SK-N-SH (cell line): ENCODE results near the gene CLN6. TPM values are rescaled to one million over a fixed set of nuclear protein-coding genes. Genes with fewer than 3 reads are reported as not detected.

Source experiments
- CTCF ChIA-PET: fragments of 300-600, 350-600 bp; formaldehyde crosslinking; extraction: SDS; loops from one replicate; lab custom pipeline; 2021; lab: Yijun Ruan, JAX
- POLR2A ChIA-PET: fragments of 350-600 bp; sonication (Branson Sonifier 250); formaldehyde crosslinking; extraction: SDS; loops from one replicate; lab custom pipeline; 2020; ENCODE audit warnings: antibody characterized with exemption, inconsistent platforms; lab: Yijun Ruan, JAX
- DNase-seq: peaks from one replicate; pipeline ENCODE4 v3.0.0; 2012
- H2AFZ ChIP-seq: fragments of 200-600 bp; sonication (generic); 2 replicates; pipeline ENCODE4 v1.8.1; 2016; ENCODE audit warnings: antibody characterized with exemption, mild to moderate bottlenecking, low read depth
- H3F3A ChIP-seq: fragments of 200-600 bp; sonication (generic); replicated peaks from 2 replicates; pipeline ENCODE3; 2016; ENCODE audit warnings: antibody characterized with exemption, mild to moderate bottlenecking; ENCODE audit not compliant: insufficient read depth
- H3K27ac ChIP-seq, 2 experiments: fragments of 200-500 bp in 1 of 2; fragments of 200-600 bp in 1 of 2; sonication (Bioruptor generic) in 1 of 2; sonication (generic), shearing (Covaris generic) in 1 of 2; 2 replicates each; pipeline versions ENCODE4 v1.5.1 to v1.6.1; 2014 to 2016; ENCODE audit warnings: low read depth in 2 of 2, inconsistent platforms in 1 of 2, low read length in 1 of 2, mild to moderate bottlenecking in 1 of 2, mixed read lengths in 1 of 2
- H3K27me3 ChIP-seq: fragments of 200-600 bp; sonication (generic), shearing (Covaris generic); 2 replicates; pipeline ENCODE4 v1.6.1; 2016; ENCODE audit warnings: mixed run types; ENCODE audit not compliant: insufficient read depth
- H3K36me3 ChIP-seq, 2 experiments: fragments of 200-500 bp in 1 of 2; fragments of 200-600 bp in 1 of 2; sonication (Bioruptor generic) in 1 of 2; sonication (generic) in 1 of 2; replicated peaks in 1 of 2; 2 replicates each; pipeline versions ENCODE3 to v1.5.1; 2014 to 2016; ENCODE audit warnings: low read length in 1 of 2, mild to moderate bottlenecking in 1 of 2; ENCODE audit not compliant: insufficient read depth in 2 of 2, control insufficient read depth in 1 of 2
- H3K4me1 ChIP-seq, 2 experiments: fragments of 200-500 bp in 1 of 2; fragments of 200-600 bp in 1 of 2; sonication (Bioruptor generic) in 1 of 2; sonication (generic), shearing (Covaris generic) in 1 of 2; 2 replicates each; pipeline versions ENCODE4 v1.5.1 to v1.6.1; 2014 to 2016; ENCODE audit warnings: low read depth in 1 of 2, low read length in 1 of 2, mixed run types in 1 of 2; ENCODE audit not compliant: insufficient read depth in 2 of 2, control insufficient read depth in 1 of 2
- H3K4me2 ChIP-seq: fragments of 200-600 bp; sonication (generic), shearing (Covaris generic); 2 replicates; pipeline ENCODE4 v1.6.1; 2017; ENCODE audit warnings: mixed run types
- H3K4me3 ChIP-seq, 2 experiments: fragments of 200-500 bp in 1 of 2; fragments of 200-600 bp in 1 of 2; sonication (Bioruptor generic) in 1 of 2; sonication (generic), shearing (Covaris generic) in 1 of 2; 2 replicates each; pipeline versions ENCODE4 v1.5.1 to v1.8.1; 2014 to 2016; ENCODE audit warnings: low read depth in 2 of 2, inconsistent platforms in 1 of 2, low read length in 1 of 2, mild to moderate bottlenecking in 1 of 2, mixed read lengths in 1 of 2, moderate library complexity in 1 of 2
- H3K79me2 ChIP-seq: fragments of 200-600 bp; sonication (generic); 2 replicates; pipeline ENCODE4 v1.8.1; 2017; ENCODE audit warnings: mild to moderate bottlenecking; ENCODE audit not compliant: insufficient read depth
- H3K9ac ChIP-seq: fragments of 200-600 bp; sonication (generic); 2 replicates; pipeline ENCODE4 v1.6.1; 2017; ENCODE audit warnings: mixed run types
- H3K9me2 ChIP-seq: fragments of 200-600 bp; sonication (generic); 2 replicates; pipeline ENCODE4 v1.6.1; 2017; ENCODE audit warnings: mixed run types
- H3K9me3 ChIP-seq: fragments of 200-600 bp; sonication (generic); 2 replicates; pipeline ENCODE4 v1.6.1; 2017; ENCODE audit warnings: mixed run types, mild to moderate bottlenecking, moderate library complexity
- H4K20me1 ChIP-seq: fragments of 200-600 bp; sonication (generic); 2 replicates; pipeline ENCODE4 v1.6.1; 2017; ENCODE audit warnings: mild to moderate bottlenecking, mixed run types; ENCODE audit not compliant: insufficient read depth
- CHD2 ChIP-seq: fragments of 150-350 bp; IDR thresholded peaks from 2 replicates; pipeline ENCODE4 v1.6.1; 2018; ENCODE audit warnings: low read length; ENCODE audit not compliant: partially characterized antibody
- ELF1 ChIP-seq: IDR thresholded peaks from 2 replicates; pipeline ENCODE4 v1.4.0; 2012
- EP300 ChIP-seq, 2 experiments: IDR thresholded peaks; 2 replicates each; pipeline versions ENCODE4 v1.4.0 to v1.6.1; 2012; ENCODE audit warnings: borderline replicate concordance in 1 of 2, low read depth in 1 of 2, low read length in 1 of 2
- FOSL2 ChIP-seq: IDR thresholded peaks from 2 replicates; pipeline ENCODE4 v1.4.0; 2012; ENCODE audit warnings: low read depth, mild to moderate bottlenecking, moderate library complexity, borderline replicate concordance
- FOXJ3 ChIP-seq: sonication (generic); formaldehyde crosslinking; IDR thresholded peaks from 2 replicates; pipeline ENCODE4 v1.5.1; 2020; ENCODE audit warnings: mild to moderate bottlenecking, missing genetic modification reagents
- FOXM1 ChIP-seq: IDR thresholded peaks from 2 replicates; pipeline ENCODE4 v1.4.0; 2012; ENCODE audit warnings: low read depth, mild to moderate bottlenecking
- IRF3 ChIP-seq: fragments of 150-350 bp; IDR thresholded peaks from 2 replicates; pipeline ENCODE4 v1.6.1; 2016; ENCODE audit warnings: mild to moderate bottlenecking, low read depth, low read length
- MAX ChIP-seq: IDR thresholded peaks from 2 replicates; pipeline ENCODE4 v1.4.0; 2012; ENCODE audit warnings: low read depth
- MEF2A ChIP-seq: IDR thresholded peaks from 2 replicates; pipeline ENCODE4 v1.4.0; 2012; ENCODE audit warnings: low read depth, borderline replicate concordance
- MXI1 ChIP-seq: IDR thresholded peaks from 2 replicates; pipeline ENCODE4 v1.6.1; 2012; ENCODE audit warnings: mild to moderate bottlenecking, low read depth, low read length, improper control_type of control experiment
- NFIC ChIP-seq: IDR thresholded peaks from 2 replicates; pipeline ENCODE4 v1.4.0; 2012; ENCODE audit warnings: borderline replicate concordance
- NRF1 ChIP-seq: IDR thresholded peaks from 2 replicates; pipeline ENCODE4 v1.6.1; 2012; ENCODE audit warnings: low read depth, mild to moderate bottlenecking, low read length
- PBX3 ChIP-seq: IDR thresholded peaks from 2 replicates; pipeline ENCODE4; 2012
- POLR2AphosphoS5 ChIP-seq: IDR thresholded peaks from 2 replicates; pipeline ENCODE4 v1.6.1; 2012; ENCODE audit warnings: low read depth, low read length
- RAD21 ChIP-seq: IDR thresholded peaks from 2 replicates; pipeline ENCODE4 v1.6.1; 2012; ENCODE audit warnings: mild to moderate bottlenecking, low read length
- RCOR1 ChIP-seq: fragments of 150-350 bp; IDR thresholded peaks from 2 replicates; pipeline ENCODE4 v1.6.1; 2017; ENCODE audit warnings: antibody characterized with exemption, low read length
- RFX5 ChIP-seq: IDR thresholded peaks from 2 replicates; pipeline ENCODE4 v1.6.1; 2012; ENCODE audit warnings: mild to moderate bottlenecking, improper control_type of control experiment, low read length
- RXRA ChIP-seq: IDR thresholded peaks from 2 replicates; pipeline ENCODE4 v1.4.0; 2012; ENCODE audit warnings: low read depth, mild to moderate bottlenecking, borderline replicate concordance
- SIN3A ChIP-seq: IDR thresholded peaks from 2 replicates; pipeline ENCODE4 v1.6.1; 2012; ENCODE audit warnings: low read depth, mild to moderate bottlenecking, low read length, moderate library complexity, borderline replicate concordance
- SMC3 ChIP-seq: IDR thresholded peaks from 2 replicates; pipeline ENCODE4 v1.6.1; 2012; ENCODE audit warnings: low read depth, low read length, improper control_type of control experiment
- TCF12 ChIP-seq: IDR thresholded peaks from 2 replicates; pipeline ENCODE4 v1.4.0; 2012
- USF2 ChIP-seq: fragments of 150-350 bp; IDR thresholded peaks from 2 replicates; pipeline ENCODE4 v1.6.1; 2017; ENCODE audit warnings: antibody characterized with exemption, low read length, low read depth, borderline replicate concordance
- YY1 ChIP-seq: IDR thresholded peaks from 2 replicates; pipeline ENCODE4 v1.4.0; 2012; ENCODE audit warnings: low read depth, mild to moderate bottlenecking
- WGBS: methylation state at CpG from one replicate; pipeline ENCODE4 v1.1.6; 2017; ENCODE audit warnings: low lambda C conversion rate; 5-methylcytosine and 5-hydroxymethylcytosine counted together
- polyA plus RNA-seq, 3 experiments: library from polyadenylated mRNA; depleted of rRNA; stranded (reverse); fragments of >200 nt; gene quantifications; 2 replicates each; pipeline ENCODE4 v1.2.3, GENCODE V29; 2012

Gene CLN6
- polyA plus RNA-seq, 1 of the 3 experiments (the other 2 are of a cell fraction): 27.5 TPM

GRCh38 chr15:68274201-68274848, 44.8 kb upstream of the CLN6 start:
- H3F3A ChIP-seq: peaks cover 47% of the 10 kb centered on the region
- peaks cover 17 to 22% of the 10 kb centered on the region in 2 experiments for H3K4me1 ChIP-seq
- no peak overlapping the region; the same call in 1 of the 2 replicates for H3K4me2 ChIP-seq
- peaks cover 0 to 2% of the 10 kb centered on the region in 2 experiments for H3K36me3 ChIP-seq
- H3K9me2 ChIP-seq: no peaks in the 10 kb centered on the region
- DNase-seq: no peak
- ChIA-PET CTCF (interaction anchor here (3.6 kb wide), 1 partner anchor 21 kb away, joined by 12 read pairs; no protein-coding TSS in a partner anchor), POLR2A (no interaction called here)
- H4K20me1 ChIP-seq: peaks cover 9% of the 10 kb centered on the region
- peak overlapping the region; percentile 48; the same call in 1 of the 2 replicates for H3K9ac ChIP-seq
- H3K9me3 ChIP-seq: no peaks in the 10 kb centered on the region
- TF ChIP-seq RAD21: no peak
- no peak for TF ChIP-seq CHD2
- no peak for TF ChIP-seq ELF1
- TF ChIP-seq SIN3A: no peak
- TF ChIP-seq IRF3: no peak
- no peak for TF ChIP-seq EP300 (IDR thresholded peaks at IDR 0.05; ENCODE audit: borderline replicate concordance in 1 of 2, low read depth in 1 of 2, low read length in 1 of 2)
- TF ChIP-seq YY1: no peak
- TF ChIP-seq NFIC: no peak
- no peak for TF ChIP-seq FOXM1
- no peak for TF ChIP-seq RFX5
- TF ChIP-seq FOXJ3 (CRISPR knock-in tag): no peak
- TF ChIP-seq RCOR1: no peak
- H3K4me3 ChIP-seq: no peak overlapping the region
- peaks cover 44% of the 10 kb centered on the region for H3K79me2 ChIP-seq
- no peaks in the 10 kb centered on the region for H3K27me3 ChIP-seq
- H3K27ac ChIP-seq: peak overlapping the region in 1 of 2 experiments; percentile 90; a peak in 1 of 4 replicates
- WGBS: 85% methylated on average over 5 of the region's 5 CpGs
- H2AFZ ChIP-seq: no peak overlapping the region

GRCh38 chr15:68272721-68273271, 43.3 kb upstream of the CLN6 start:
- Histone ChIP-seq H3K27ac (peak overlapping the region; percentile 77 to 90), H3K27me3 (no peaks in the 10 kb centered on the region), H3K36me3 (no peaks in the 10 kb centered on the region), H3K4me1 (peaks cover 17 to 18% of the 10 kb centered on the region in 2 experiments), H3K9ac (peak overlapping the region; percentile 55; the same call in 1 of the 2 replicates), H3F3A (peaks cover 40% of the 10 kb centered on the region), H3K9me2 (no peaks in the 10 kb centered on the region), H2AFZ (peak overlapping the region; percentile 69; the same call in 1 of the 2 replicates), H3K4me3 (0 out of 4 replicates have a peak overlapping the region, but pooled peaks of 1 of the 2 experiments have one; percentile 2), H4K20me1 (no peaks in the 10 kb centered on the region), H3K9me3 (no peaks in the 10 kb centered on the region), H3K79me2 (peaks cover 31% of the 10 kb centered on the region), H3K4me2 (peak overlapping the region; percentile 57)
- no peak for DNase-seq
- CTCF ChIA-PET: interaction anchor here (2.0 to 3.6 kb wide), 2 partner anchors 20 to 34 kb away, joined by 9 to 12 read pairs; no protein-coding TSS in a partner anchor
- 11% methylated on average over 1 of the region's 1 CpG for WGBS
- POLR2A ChIA-PET: no interaction called here
- TF ChIP-seq YY1: no peak
- peak; percentile 91 for TF ChIP-seq TCF12
- TF ChIP-seq NRF1: no peak
- no peak for TF ChIP-seq USF2
- TF ChIP-seq NFIC: peak; percentile 62
- peak; percentile 79 for TF ChIP-seq PBX3
- TF ChIP-seq MXI1: no peak
- TF ChIP-seq FOSL2: peak; percentile 87
- peak; percentile 75; the same call in 1 of the 2 replicates for TF ChIP-seq RXRA
- TF ChIP-seq MEF2A: peak; percentile 92
- TF ChIP-seq RAD21: no peak
- no peak for TF ChIP-seq SMC3
- TF ChIP-seq MAX: 0 out of 2 replicates have a peak, but pooled peaks have one; percentile 28
- TF ChIP-seq POLR2AphosphoS5: peak; percentile 42; the same call in 1 of the 2 replicates
